Right lobe of liver (tissue), 4 donors: ENCODE data around the gene ATF1.

Experiments
- CTCF ChIP-seq, 4 donors: fragments of 200-600 bp in 3 of 4; fragments of 450-650 bp in 1 of 4; IDR thresholded peaks; one replicate each; pipeline versions ENCODE4 v1.5.1 to v1.8.0; 2016 to 2022; ENCODE audit warnings: antibody characterized with exemption in 4 of 4, mild to moderate bottlenecking in 2 of 4
- POLR2A ChIP-seq: fragments of 450-650 bp; IDR thresholded peaks from one replicate; pipeline ENCODE4 v1.6.1; 2017; ENCODE audit warnings: antibody characterized with exemption, mild to moderate bottlenecking
- donor health status: DM: no; HTN: no; CAD: no.
- donor health status: DM: no; HTN: no; CAD: no.
- donor health status: DM: no; HTN: yes; CAD: no.

- TF ChIP-seq CTCF (IDR thresholded peaks at IDR 0.05) (peak in 2 of 4 donors; percentile 16 to 30), POLR2A (no peak)
Observed at GRCh38 chr12:50842637-50843493, 79.0 kb downstream of the ATF1 start, which contains the start of gene TMPRSS12.
